GM13977 (cell line): ENCODE measurements around the gene OPRD1.

ENCODE experiments used
- DNase-seq: peaks from one replicate; pipeline ENCODE4 v3.0.0; 2012; ENCODE audit warnings: low spot score
- CTCF ChIP-seq: IDR thresholded peaks from 2 replicates; pipeline ENCODE4 v1.5.1; 2012; ENCODE audit warnings: mild to moderate bottlenecking, control low read depth; ENCODE audit not compliant: insufficient read depth; ENCODE audit errors: extremely low read depth, missing control alignments
- in situ Hi-C: fragments of 300-500 bp; cut with MboI; formaldehyde crosslinking; loops from one replicate; pipeline ENCODE4 v1.12.0; 2022; ENCODE audit warnings: low sequenced_read_pairs, low pct_unique_long_range_greater_than_20kb, mixed read lengths, inconsistent platforms; ENCODE audit not compliant: unreplicated experiment

The OPRD1 gene

GRCh38 chr1:28887835-28888682, 76.1 kb downstream of the OPRD1 start:
- in situ Hi-C loops: loop anchor here (10.0 kb wide), 1 partner anchor 307 kb away; no protein-coding TSS in a partner anchor
- DNase-seq: peak; percentile 15
- no peak for TF ChIP-seq CTCF

DNA sequence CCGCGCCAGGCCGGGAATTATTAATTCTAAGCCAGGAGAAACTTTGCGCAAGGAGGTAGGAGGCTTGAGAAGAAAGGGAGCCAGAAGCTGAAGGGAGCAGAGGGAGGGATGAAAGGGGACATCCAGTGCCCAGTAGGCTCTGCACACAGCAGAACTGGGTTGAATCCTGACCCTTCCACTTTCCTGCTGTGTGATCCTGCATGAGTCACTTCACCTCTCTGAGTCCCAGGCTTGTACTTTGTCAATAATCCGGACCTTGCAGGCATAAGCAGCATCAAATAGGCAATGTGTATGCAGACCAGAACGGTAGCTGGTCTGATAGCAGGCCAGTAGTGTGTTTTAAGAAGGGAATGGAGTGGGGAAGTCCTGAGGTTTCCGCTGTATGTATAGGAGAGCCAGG, 76.9 kb downstream of the OPRD1 start:
- no peak for TF ChIP-seq CTCF
- in situ Hi-C loops: loop anchor here (10.0 kb wide), 1 partner anchor 306 kb away; no protein-coding TSS in a partner anchor
- DNase-seq: no peak

DNA sequence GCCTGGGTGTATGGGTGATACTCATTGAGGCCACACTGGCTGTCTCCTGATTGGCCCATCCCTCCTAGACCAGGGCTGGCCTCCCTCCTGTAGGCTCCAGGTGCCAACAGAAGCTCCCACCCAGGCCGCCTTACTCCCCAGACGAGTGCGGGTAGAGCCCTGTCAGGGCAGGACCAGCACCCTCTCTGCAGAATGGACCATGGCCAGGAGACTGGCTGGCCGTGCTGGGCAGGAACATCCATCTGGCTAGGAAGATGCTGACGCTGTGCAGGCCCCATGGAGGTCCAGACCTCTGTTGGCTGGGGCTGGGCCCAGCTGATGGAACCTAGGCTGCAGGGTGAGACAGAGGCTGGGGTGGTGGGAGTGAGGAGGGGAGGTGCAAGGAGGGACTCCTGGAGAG, 77.4 kb downstream of the OPRD1 start:
- DNase-seq: no peak
- in situ Hi-C loops: loop anchor here (10.0 kb wide), 1 partner anchor 305 kb away; no protein-coding TSS in a partner anchor
- no peak for TF ChIP-seq CTCF

GRCh38 chr1:28890435-28890834, 78.5 kb downstream of the OPRD1 start:
- in situ Hi-C loops: no loop called here
- TF ChIP-seq CTCF: no peak
- DNase-seq: no peak

- in situ Hi-C loops: no loop called here
- DNase-seq: no peak
- no peak for TF ChIP-seq CTCF
Measured at GRCh38 chr1:28890836-28891235, 78.9 kb downstream of the OPRD1 start.

GRCh38 chr1:28891256-28891655, 79.3 kb downstream of the OPRD1 start:
- in situ Hi-C loops: no loop called here
- no peak for DNase-seq
- no peak for TF ChIP-seq CTCF
